Neural cell (in vitro differentiated cells): ENCODE results near the gene MICA. TPM values are rescaled to one million over a fixed set of nuclear protein-coding genes. Genes with fewer than 3 reads are reported as not detected.
"Not testable (repeated sequence)": the region's sequence is repeated elsewhere in the genome, so short reads cannot be mapped to it uniquely, and the experiment has no call there.

Source experiments
- H2AFZ ChIP-seq: fragments of 200-600, 300-800 bp; sonication (generic), shearing (Covaris generic); 2 replicates; pipeline ENCODE4 v1.6.0; 2014; ENCODE audit warnings: low read depth, mild to moderate bottlenecking, antibody characterized with exemption, low read length, moderate library complexity
- H3F3A ChIP-seq: fragments of 200-600 bp; shearing (Covaris generic); 2 replicates; pipeline ENCODE4 v1.6.1; 2016; ENCODE audit warnings: mild to moderate bottlenecking, moderate library complexity, mixed read lengths, antibody characterized with exemption, low read length; ENCODE audit not compliant: insufficient read depth, poor library complexity, severe bottlenecking
- H3K27ac ChIP-seq: fragments of 200-600, 300-800 bp; sonication (generic), shearing (Covaris generic); 2 replicates; pipeline ENCODE4 v1.5.1; 2014; ENCODE audit warnings: mild to moderate bottlenecking, low read length, moderate library complexity
- H3K27me3 ChIP-seq: fragments of 300-800, 200-600 bp; sonication (generic), shearing (Covaris generic); 2 replicates; pipeline ENCODE4 v1.6.0; 2014; ENCODE audit warnings: mild to moderate bottlenecking, low read depth, low read length, moderate library complexity; ENCODE audit not compliant: insufficient read depth
- H3K36me3 ChIP-seq: fragments of 300-800, 200-600 bp; sonication (generic), shearing (Covaris generic); 2 replicates; pipeline ENCODE4 v1.5.1; 2014; ENCODE audit warnings: mild to moderate bottlenecking, antibody characterized with exemption, low read length, moderate library complexity; ENCODE audit not compliant: insufficient read depth
- H3K4me2 ChIP-seq: fragments of 300-800, 200-600 bp; sonication (generic), shearing (Covaris generic); 2 replicates; pipeline ENCODE4 v1.6.0; 2014; ENCODE audit warnings: mild to moderate bottlenecking, low read length
- H3K4me3 ChIP-seq: fragments of 300-800, 200-600 bp; sonication (generic), shearing (Covaris generic); 2 replicates; pipeline ENCODE4 v1.5.1; 2014; ENCODE audit warnings: mild to moderate bottlenecking, low read length, moderate library complexity
- H3K79me2 ChIP-seq: fragments of 200-600 bp; shearing (Covaris generic); replicated peaks from 2 replicates; pipeline ENCODE4 v1.6.0; 2014; ENCODE audit warnings: mild to moderate bottlenecking, low read length, moderate library complexity; ENCODE audit not compliant: insufficient read depth
- H3K9ac ChIP-seq: fragments of 300-800, 200-600 bp; sonication (generic), shearing (Covaris generic); 2 replicates; pipeline ENCODE4 v1.6.1; 2016; ENCODE audit warnings: mild to moderate bottlenecking, low read length, mixed read lengths
- H3K9me2 ChIP-seq: fragments of 200-600 bp; shearing (Covaris generic); 2 replicates; pipeline ENCODE4 v1.6.1; 2016; ENCODE audit warnings: mild to moderate bottlenecking, low read length, mixed read lengths; ENCODE audit not compliant: insufficient read depth
- H3K9me3 ChIP-seq: fragments of 200-600, 300-800 bp; sonication (generic), shearing (Covaris generic); 2 replicates; pipeline ENCODE4 v1.6.1; 2016; ENCODE audit warnings: mild to moderate bottlenecking, mixed run types, low read length, moderate library complexity, mixed read lengths
- H4K20me1 ChIP-seq: fragments of 200-600 bp; shearing (Covaris generic); 2 replicates; pipeline ENCODE4 v1.6.1; 2016; ENCODE audit warnings: mild to moderate bottlenecking, mixed run types; ENCODE audit not compliant: insufficient read depth
- CTCF ChIP-seq: fragments of 450-650 bp; IDR thresholded peaks from 2 replicates; pipeline ENCODE4 v1.5.1; 2014; ENCODE audit warnings: antibody characterized with exemption, mild to moderate bottlenecking, moderate library complexity; ENCODE audit not compliant: poor library complexity, severe bottlenecking
- EP300 ChIP-seq: fragments of 450-650 bp; conservative IDR thresholded peaks from 2 replicates; pipeline ENCODE4 v1.6.1; 2014; ENCODE audit warnings: antibody characterized with exemption, mild to moderate bottlenecking, moderate library complexity; ENCODE audit not compliant: poor library complexity, severe bottlenecking
- EZH2 ChIP-seq: fragments of 200-600, 300-800 bp; shearing (Covaris generic), sonication (generic); IDR thresholded peaks from 2 replicates; pipeline ENCODE4 v1.6.1; 2014; ENCODE audit warnings: antibody characterized with exemption, low read length, borderline replicate concordance, mild to moderate bottlenecking; ENCODE audit not compliant: insufficient read depth, poor library complexity, severe bottlenecking
- MXI1 ChIP-seq: fragments of 450-650 bp; conservative IDR thresholded peaks from 2 replicates; pipeline ENCODE4 v1.6.1; 2014; ENCODE audit warnings: antibody characterized with exemption, mild to moderate bottlenecking; ENCODE audit not compliant: poor library complexity, severe bottlenecking
- POLR2AphosphoS5 ChIP-seq: IDR thresholded peaks from 2 replicates; pipeline ENCODE4 v1.6.1; 2012
- RAD21 ChIP-seq: fragments of 450-650 bp; conservative IDR thresholded peaks from 2 replicates; pipeline ENCODE4 v1.6.1; 2014; ENCODE audit warnings: antibody characterized with exemption, mild to moderate bottlenecking, moderate library complexity
- REST ChIP-seq: IDR thresholded peaks from 2 replicates; pipeline ENCODE4 v1.6.1; 2012; ENCODE audit warnings: borderline replicate concordance
- SMC3 ChIP-seq: fragments of 450-650 bp; conservative IDR thresholded peaks from 2 replicates; pipeline ENCODE4 v1.6.1; 2014; ENCODE audit warnings: antibody characterized with exemption, mild to moderate bottlenecking, moderate library complexity; ENCODE audit not compliant: poor library complexity
- TAF1 ChIP-seq: IDR thresholded peaks from 2 replicates; pipeline ENCODE4 v1.6.1; 2012; ENCODE audit warnings: low read depth
- polyA plus RNA-seq: library from polyadenylated mRNA; depleted of rRNA; stranded (reverse); fragments of >200 nt; gene quantifications from 2 replicates; pipeline ENCODE4 v1.2.3, GENCODE V29; 2014

MICA gene
- polyA plus RNA-seq, 1 donor from 2014 or later = 0.87 TPM

GRCh38 chr6:31395832-31396231 lies 7.6 kb upstream of the MICA start:
- Histone ChIP-seq H3K9ac (no peak overlapping the region), H3K27ac (no peak overlapping the region), H3K79me2 (no peaks in the 10 kb centered on the region), H3K4me3 (no peak overlapping the region), H3K9me2 (no peaks in the 10 kb centered on the region), H3K36me3 (no peaks in the 10 kb centered on the region), H3K9me3 (no peaks in the 10 kb centered on the region), H3F3A (no peaks in the 10 kb centered on the region), H2AFZ (no peak overlapping the region), H3K4me2 (no peak overlapping the region), H3K27me3 (peaks cover 16% of the 10 kb centered on the region), H4K20me1 (no peaks in the 10 kb centered on the region)
- TF ChIP-seq EP300 = no peak
- TF ChIP-seq SMC3 = no peak
- no peak for TF ChIP-seq RAD21
- TF ChIP-seq MXI1 = no peak
- TF ChIP-seq POLR2AphosphoS5 = no peak
- TF ChIP-seq EZH2 = no peak
- no peak for TF ChIP-seq REST
- no peak for TF ChIP-seq TAF1
- TF ChIP-seq CTCF = no peak

- Histone ChIP-seq H3K9ac (no peak overlapping the region), H3K9me3 (no peaks in the 10 kb centered on the region), H3K36me3 (no peaks in the 10 kb centered on the region), H3K27me3 (peaks cover 18% of the 10 kb centered on the region), H2AFZ (no peak overlapping the region), H3K27ac (no peak overlapping the region), H3K79me2 (no peaks in the 10 kb centered on the region), H3K4me2 (no peak overlapping the region), H3K4me3 (no peak overlapping the region), H3K9me2 (no peaks in the 10 kb centered on the region), H3F3A (no peaks in the 10 kb centered on the region), H4K20me1 (no peaks in the 10 kb centered on the region)
- TF ChIP-seq CTCF = peak; percentile 80
- no peak for TF ChIP-seq MXI1
- no peak for TF ChIP-seq EZH2
- no peak for TF ChIP-seq EP300
- TF ChIP-seq REST = no peak
- no peak for TF ChIP-seq TAF1
- TF ChIP-seq SMC3 = peak; percentile 70
- TF ChIP-seq POLR2AphosphoS5 = no peak
- peak; percentile 61 for TF ChIP-seq RAD21
Measured at GRCh38 chr6:31396422-31397152, 6.8 kb upstream of the MICA start.

- not testable (repeated sequence) for H3K27ac ChIP-seq, H3K9ac ChIP-seq, H2AFZ ChIP-seq, H3K36me3 ChIP-seq, H3K4me2 ChIP-seq, H3K79me2 ChIP-seq, H3K9me2 ChIP-seq, H4K20me1 ChIP-seq, H3K4me3 ChIP-seq, H3F3A ChIP-seq, H3K9me3 ChIP-seq
- H3K27me3 ChIP-seq = peaks cover 21% of the 10 kb centered on the region
Measured at GRCh38 chr6:31397153-31397499, 6.3 kb upstream of the MICA start.
